ENCODE measurements around the gene SVOP. TPM values are rescaled to one million over a fixed set of nuclear protein-coding genes. Genes with fewer than 3 reads are reported as not detected.

Gene SVOP
- polyA plus RNA-seq, 3 donors, result not detected

GRCh38 chr12:108879615-108880254 lies 141.1 kb downstream of the SVOP start, which contains the start of gene DAO:
TSS of gene DAO (plus strand) at chr12:108880092. CDS start at chr12:108885007, 4,915 bp downstream.
- TF ChIP-seq CTCF (IDR thresholded peaks at IDR 0.05), result no peak
- Histone ChIP-seq H3K4me3 (replicated peaks in 1 of 3; ENCODE audit: low read depth in 2 of 3, low read length in 3 of 3) (no peak within 1 kb of the TSS), H3K27me3 (ENCODE audit: control insufficient read depth in 2 of 2, insufficient read depth in 2 of 2, low read length in 2 of 2) (no peaks in the 10 kb centered on the region), H4K20me1 (ENCODE audit: insufficient read depth, low read length) (no peaks in the 10 kb centered on the region), H3K36me3 (replicated peaks in 1 of 2; ENCODE audit: control insufficient read depth in 1 of 2, insufficient read depth in 2 of 2, low read length in 2 of 2) (no peaks in the 10 kb centered on the region), H3K9me3 (replicated peaks in 1 of 2; ENCODE audit: control insufficient read depth in 1 of 2, insufficient read depth in 1 of 2, low read length in 2 of 2) (no peaks in the 10 kb centered on the region), H3K9ac (ENCODE audit: insufficient read depth, low read length, poor library complexity, severe bottlenecking) (no peak within 1 kb of the TSS), H3K27ac (ENCODE audit: low read depth in 1 of 2, low read length in 2 of 2) (no peak within 1 kb of the TSS), H3K4me2 (replicated peaks; ENCODE audit: extremely low read depth, low read length, poor library complexity, severe bottlenecking) (no peak within 1 kb of the TSS), H3K4me1 (ENCODE audit: control insufficient read depth in 1 of 2, insufficient read depth in 2 of 2, low read length in 2 of 2) (peaks cover 10 to 12% of the 10 kb centered on the region in 2 donors), H3K79me2 (ENCODE audit: insufficient read depth, low read length) (no peaks in the 10 kb centered on the region), H2AFZ (ENCODE audit: insufficient read depth, low read depth, low read length, poor library complexity, severe bottlenecking) (no peak within 1 kb of the TSS)
- 94% methylated on average over 12 of the region's 16 CpGs for WGBS (ENCODE audit: insufficient coverage)
- no peak within 1 kb of the TSS for H3K4me3 Mint-ChIP-seq
- no peak for DNase-seq
- peaks cover 16% of the 10 kb centered on the region for H3K4me1 Mint-ChIP-seq
- intact Hi-C loops (cut with micrococcal nuclease), result loop anchor here in 1 of 2 donors (5.0 kb wide), 2 partner anchors 38 to 73 kb away; no protein-coding TSS in a partner anchor
- peaks cover 0 to 4% (median 0%) of the 10 kb centered on the region in 7 donors for H3K9me3 Mint-ChIP-seq
- H3K36me3 Mint-ChIP-seq, result no peaks in the 10 kb centered on the region
- H3K27me3 Mint-ChIP-seq (ENCODE audit: low read depth in 3 of 3), result peaks cover 0 to 5% (median 1%) of the 10 kb centered on the region in 3 donors
- no peak within 1 kb of the TSS for H3K27ac Mint-ChIP-seq

- Histone ChIP-seq H3K27me3 (ENCODE audit: control insufficient read depth in 2 of 2, insufficient read depth in 2 of 2, low read length in 2 of 2) (no peaks in the 10 kb centered on the region), H3K4me3 (replicated peaks in 1 of 3; ENCODE audit: low read depth in 2 of 3, low read length in 3 of 3) (no peak overlapping the region), H2AFZ (ENCODE audit: insufficient read depth, low read depth, low read length, poor library complexity, severe bottlenecking) (no peak overlapping the region), H4K20me1 (ENCODE audit: insufficient read depth, low read length) (no peaks in the 10 kb centered on the region), H3K9me3 (replicated peaks in 1 of 2; ENCODE audit: control insufficient read depth in 1 of 2, insufficient read depth in 1 of 2, low read length in 2 of 2) (no peaks in the 10 kb centered on the region), H3K36me3 (replicated peaks in 1 of 2; ENCODE audit: control insufficient read depth in 1 of 2, insufficient read depth in 2 of 2, low read length in 2 of 2) (no peaks in the 10 kb centered on the region), H3K4me2 (replicated peaks; ENCODE audit: extremely low read depth, low read length, poor library complexity, severe bottlenecking) (no peak overlapping the region), H3K79me2 (ENCODE audit: insufficient read depth, low read length) (no peaks in the 10 kb centered on the region), H3K9ac (ENCODE audit: insufficient read depth, low read length, poor library complexity, severe bottlenecking) (no peak overlapping the region), H3K27ac (ENCODE audit: low read depth in 1 of 2, low read length in 2 of 2) (no peak overlapping the region), H3K4me1 (ENCODE audit: control insufficient read depth in 1 of 2, insufficient read depth in 2 of 2, low read length in 2 of 2) (no peaks in the 10 kb centered on the region)
- no peak for TF ChIP-seq CTCF (IDR thresholded peaks at IDR 0.05)
- no peak for DNase-seq
- Mint-ChIP-seq H3K4me3 (no peak overlapping the region), H3K27me3 (ENCODE audit: low read depth in 3 of 3) (peaks cover 0 to 3% (median 1%) of the 10 kb centered on the region in 3 donors), H3K27ac (no peak overlapping the region), H3K9me3 (peaks cover 0 to 4% (median 0%) of the 10 kb centered on the region in 7 donors), H3K4me1 (peaks cover 8% of the 10 kb centered on the region), H3K36me3 (no peaks in the 10 kb centered on the region)
- no CpG with 5 or more reads among the region's 3 CpGs for WGBS (ENCODE audit: insufficient coverage)
- intact Hi-C loops (cut with micrococcal nuclease), result no loop called here
Observed at GRCh38 chr12:108876550-108876949, 144.3 kb downstream of the SVOP start.

Measured in CD14-positive monocyte (primary cell).